NCI-H2107 treated with DMSO at 0.1 percent for 48 hours (cell line): Measurements from ENCODE around the gene HAGHL.
A peak's percentile ranks its signal among the peaks of the same experiment; 100 is the strongest.
"Not testable (repeated sequence)": the region's sequence is repeated elsewhere in the genome, so short reads cannot be mapped to it uniquely, and the experiment has no call there.

Source experiments
- DNase-seq: peaks from one replicate; lab custom pipeline; 2025; ENCODE audit not compliant: unreplicated experiment; lab: John Stamatoyannopoulos, UW

The HAGHL gene

GRCh38 chr16:750485-750884 lies 23.6 kb downstream of the HAGHL start:
- no peak for DNase-seq

- DNase-seq: no peak
Observed at GRCh38 chr16:751152-752006, 24.5 kb downstream of the HAGHL start.

- DNase-seq: no peak
Observed at GRCh38 chr16:752007-752312, 25.1 kb downstream of the HAGHL start.

- DNase-seq: not testable (repeated sequence)
Observed at GRCh38 chr16:754121-754607, 27.3 kb downstream of the HAGHL start.

- no peak for DNase-seq
Observed at GRCh38 chr16:754656-755055, 27.8 kb downstream of the HAGHL start.

GRCh38 chr16:756428-756827 lies 29.5 kb downstream of the HAGHL start:
- no peak for DNase-seq

GRCh38 chr16:759110-759910 lies 32.4 kb downstream of the HAGHL start:
- DNase-seq: peak; percentile 6

GRCh38 chr16:760065-760464 lies 33.2 kb downstream of the HAGHL start:
- DNase-seq: no peak

- DNase-seq: no peak
Observed at GRCh38 chr16:760545-761343, 33.8 kb downstream of the HAGHL start, which contains the start of gene MSLN. Gene MSLN, plus strand, starts transcription at chr16:760734. Its CDS starts 1,947 bp downstream, at chr16:762681.

GRCh38 chr16:761625-762513 lies 35.0 kb downstream of the HAGHL start:
- DNase-seq: no peak

GRCh38 chr16:762595-763268 lies 35.8 kb downstream of the HAGHL start:
- DNase-seq: no peak

GRCh38 chr16:763369-764183 lies 36.7 kb downstream of the HAGHL start:
- DNase-seq: no peak

GRCh38 chr16:764184-764750 lies 37.4 kb downstream of the HAGHL start:
- no peak for DNase-seq

GRCh38 chr16:764848-765487 lies 38.1 kb downstream of the HAGHL start:
- DNase-seq: no peak

- DNase-seq: no peak
Observed at GRCh38 chr16:765488-765865, 38.6 kb downstream of the HAGHL start.

- DNase-seq: no peak
Observed at GRCh38 chr16:766008-766819, 39.3 kb downstream of the HAGHL start.
